HG03139 (cell line): ENCODE results near the gene HSD17B14.
"Not testable (repeated sequence)": the region's sequence is repeated elsewhere in the genome, so short reads cannot be mapped to it uniquely, and the experiment has no call there.

ENCODE experiments used
- ATAC-seq: cut with Tn5 transposase; IDR thresholded peaks from one replicate; pipeline ENCODE4 v1.9.1; 2021; ENCODE audit not compliant: unreplicated experiment

Gene HSD17B14

DNA sequence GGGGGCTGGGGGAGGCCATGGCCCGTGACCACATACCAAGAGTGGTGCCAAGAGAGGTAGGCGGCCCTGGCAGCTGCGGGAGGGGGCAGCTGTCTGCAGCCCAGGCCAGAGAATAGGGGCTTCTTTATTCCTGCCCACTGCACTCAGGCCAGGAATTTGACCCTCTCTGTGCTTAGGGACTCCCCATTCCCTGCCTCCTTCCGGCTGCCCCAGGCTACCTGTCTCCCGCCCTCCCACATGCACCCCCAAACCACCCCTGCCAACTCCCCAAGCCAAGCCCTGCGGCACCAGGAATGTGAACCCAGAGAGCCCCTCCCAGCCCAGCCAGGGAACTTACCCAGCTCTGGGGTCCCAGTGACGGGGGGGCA lies 31.4 kb upstream of the HSD17B14 start:
- no peak for ATAC-seq

DNA sequence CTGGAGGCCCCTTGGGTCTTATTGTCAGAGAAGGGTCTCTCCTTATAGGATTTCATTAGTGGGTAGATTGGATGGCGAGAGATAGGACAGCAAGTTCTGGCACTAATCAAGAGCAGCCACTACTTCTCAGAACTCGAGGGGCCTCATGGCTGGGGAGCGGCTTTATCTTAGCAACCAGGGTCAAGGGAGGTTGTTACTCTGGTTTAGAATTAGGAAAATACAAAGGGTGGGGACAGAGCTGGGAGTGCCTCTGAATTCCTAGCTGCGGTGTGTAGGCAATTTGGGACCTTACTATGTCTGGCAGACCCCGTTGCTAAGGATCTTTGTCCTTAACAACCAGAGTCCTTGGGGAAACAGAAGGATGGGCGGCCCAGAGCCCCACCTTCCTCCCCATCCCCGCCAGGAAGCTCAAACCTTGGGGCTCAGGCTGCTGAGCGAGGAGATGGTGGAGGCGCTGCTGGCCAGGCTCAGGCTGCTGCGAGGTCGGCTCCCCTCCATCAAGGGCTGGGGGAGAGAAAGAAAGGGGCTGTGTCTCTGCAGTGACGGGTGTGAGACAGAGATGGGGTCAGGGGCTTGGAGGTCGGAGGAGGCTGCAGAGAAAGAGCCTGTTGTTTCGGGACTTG lies 30.9 kb upstream of the HSD17B14 start:
- no peak for ATAC-seq

DNA sequence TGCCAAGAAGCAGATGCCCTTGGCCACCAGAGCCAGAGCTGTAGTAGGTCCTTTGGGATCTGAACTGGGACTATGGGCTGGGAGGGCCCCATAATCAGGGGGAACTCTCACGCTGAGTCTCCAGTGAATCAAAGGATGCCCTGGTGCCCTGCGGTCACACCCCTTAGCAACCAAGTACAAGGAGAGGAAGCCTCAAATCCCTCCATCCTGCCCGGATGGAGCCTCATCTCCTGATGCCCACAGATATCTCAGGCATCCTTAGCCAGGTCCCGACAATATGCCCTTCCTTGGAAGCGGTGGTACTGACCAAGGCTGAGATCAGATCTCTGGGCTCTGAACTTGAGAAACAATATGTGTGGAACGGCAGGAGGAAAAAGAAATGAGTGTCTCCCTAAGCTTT lies 30.4 kb upstream of the HSD17B14 start:
- no peak for ATAC-seq

DNA sequence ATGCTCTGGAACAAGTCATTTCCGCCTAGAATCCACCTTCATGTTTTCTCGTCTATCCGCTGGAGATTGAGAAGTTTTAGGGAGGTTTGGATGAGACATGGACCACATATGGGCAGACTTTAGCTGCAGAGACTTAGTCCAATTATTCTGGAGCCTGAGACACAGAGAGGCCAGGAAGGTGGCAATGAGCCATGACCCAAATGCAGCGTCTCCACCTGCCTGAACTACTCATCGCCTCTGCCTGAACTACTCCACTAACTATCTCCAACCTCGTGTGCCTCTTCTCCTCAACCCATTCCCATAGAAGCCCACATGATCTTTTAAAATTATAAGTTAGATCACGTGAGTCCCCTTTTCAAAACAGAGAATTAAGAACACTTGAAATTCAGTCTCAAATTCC lies 26.5 kb upstream of the HSD17B14 start:
- no peak for ATAC-seq

DNA sequence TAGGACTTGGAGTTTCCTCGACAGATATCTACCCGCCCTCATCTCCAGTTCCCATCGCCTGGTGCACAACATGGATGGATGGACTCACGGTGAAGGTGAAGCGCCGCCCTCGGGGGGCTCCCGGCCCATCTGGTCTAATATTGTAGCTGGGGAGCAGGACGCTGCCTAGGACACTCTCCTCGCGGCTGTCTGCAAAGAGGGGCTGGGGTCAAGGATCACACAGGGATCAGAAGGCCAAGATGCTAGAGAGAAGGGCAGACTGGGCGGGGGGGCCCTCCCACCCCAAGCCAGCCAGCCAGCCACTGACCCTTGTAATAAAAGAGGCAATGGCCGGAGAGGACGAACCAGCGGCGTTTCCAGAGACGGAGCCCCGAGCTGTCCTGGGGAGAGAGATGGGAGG lies 25.0 kb upstream of the HSD17B14 start:
- no peak for ATAC-seq

DNA sequence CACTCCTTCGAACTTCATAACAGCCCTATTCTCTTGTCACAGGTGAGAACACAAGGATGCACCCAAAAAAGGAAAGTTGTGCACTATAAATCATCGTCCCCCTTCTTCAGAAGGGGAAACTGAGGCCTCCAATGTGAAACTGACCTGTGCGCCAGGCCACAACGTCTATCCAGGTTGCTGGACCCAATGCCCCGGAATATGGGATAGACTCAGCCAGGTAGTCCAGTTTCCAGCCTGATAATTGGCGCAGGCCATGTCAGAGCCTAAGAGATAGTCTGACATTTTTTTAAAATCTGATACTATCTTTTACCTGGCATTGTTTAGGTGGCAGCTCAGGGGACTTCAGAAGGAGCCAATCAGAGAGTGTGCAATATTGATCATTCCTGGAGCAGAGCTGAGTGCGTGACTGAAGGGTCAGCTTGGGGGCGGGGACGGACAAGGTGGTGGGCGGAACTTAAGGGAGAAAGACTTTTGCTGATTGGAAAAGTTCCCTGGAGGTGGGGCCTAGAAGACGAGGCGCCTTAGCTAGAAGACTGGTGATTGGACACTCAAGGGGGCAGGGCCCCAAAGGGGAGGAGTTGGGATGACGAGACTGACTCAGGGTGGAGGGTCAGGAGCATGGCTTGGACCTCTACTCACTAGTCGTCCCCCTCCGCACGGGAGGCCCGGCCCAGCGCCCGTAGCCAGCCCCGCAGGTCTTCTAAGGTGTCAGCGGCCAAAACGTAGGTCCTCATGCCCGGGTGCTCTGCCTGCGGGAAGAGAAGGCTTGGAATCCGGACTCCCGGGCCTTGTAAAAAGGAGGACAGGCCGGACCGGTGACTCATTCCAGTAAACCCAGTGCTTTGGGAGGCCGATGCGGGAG lies 23.7 kb upstream of the HSD17B14 start:
- ATAC-seq = no peak

DNA sequence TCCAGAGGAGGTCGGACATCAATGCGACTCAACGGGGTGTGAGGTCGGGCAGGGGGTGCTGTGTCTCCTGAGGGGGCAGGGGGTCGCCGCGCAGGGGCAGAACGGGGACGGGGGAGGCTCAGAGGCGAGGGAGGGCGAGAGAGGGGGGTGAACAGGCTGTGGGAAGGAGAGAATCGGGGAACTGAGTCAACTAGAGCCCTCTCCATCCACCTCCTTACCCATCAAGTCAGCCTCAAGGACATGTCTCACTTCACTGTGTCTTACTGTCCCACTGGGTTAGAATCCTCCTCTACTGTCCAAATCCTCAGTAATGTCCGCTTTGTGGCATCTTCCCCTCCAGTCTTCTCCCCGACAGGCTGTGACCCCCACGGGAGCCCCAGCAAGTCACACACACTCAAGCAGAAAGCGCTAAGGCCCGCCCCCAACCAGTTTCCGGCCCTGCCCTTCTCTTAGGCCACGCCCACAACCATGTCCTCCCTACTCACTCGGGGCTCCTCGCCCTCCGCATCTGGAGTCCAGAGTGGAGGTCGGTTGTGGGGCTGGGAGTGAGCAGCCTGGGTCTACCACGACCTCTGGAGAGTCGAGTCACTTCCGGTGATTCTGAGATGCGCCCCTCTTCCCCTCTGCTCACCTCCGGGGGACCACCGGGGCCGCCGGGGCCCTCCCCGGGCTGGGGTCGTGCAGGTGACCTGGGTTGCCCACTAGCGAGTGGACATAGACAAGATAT lies 22.9 kb upstream of the HSD17B14 start:
- ATAC-seq = no peak

DNA sequence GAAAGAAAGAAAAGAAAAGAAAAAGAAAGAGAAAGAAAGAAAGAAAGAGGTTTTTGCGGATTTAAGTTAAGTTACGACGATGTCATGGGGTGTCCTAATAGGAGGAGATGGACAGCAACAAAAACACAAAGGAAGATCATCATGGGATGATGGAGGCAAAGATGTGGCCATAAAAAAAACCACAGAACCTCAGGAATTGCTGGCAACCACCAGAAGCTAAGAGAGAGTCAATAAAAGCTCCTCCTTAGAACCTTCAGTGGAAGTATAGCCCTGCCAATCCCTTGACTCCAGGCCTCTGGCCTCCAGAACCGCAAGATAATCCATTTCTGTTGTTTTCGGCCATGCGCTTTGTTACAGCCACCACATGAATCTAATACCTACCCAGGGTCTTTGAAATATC lies 20.6 kb upstream of the HSD17B14 start:
- no peak for ATAC-seq

DNA sequence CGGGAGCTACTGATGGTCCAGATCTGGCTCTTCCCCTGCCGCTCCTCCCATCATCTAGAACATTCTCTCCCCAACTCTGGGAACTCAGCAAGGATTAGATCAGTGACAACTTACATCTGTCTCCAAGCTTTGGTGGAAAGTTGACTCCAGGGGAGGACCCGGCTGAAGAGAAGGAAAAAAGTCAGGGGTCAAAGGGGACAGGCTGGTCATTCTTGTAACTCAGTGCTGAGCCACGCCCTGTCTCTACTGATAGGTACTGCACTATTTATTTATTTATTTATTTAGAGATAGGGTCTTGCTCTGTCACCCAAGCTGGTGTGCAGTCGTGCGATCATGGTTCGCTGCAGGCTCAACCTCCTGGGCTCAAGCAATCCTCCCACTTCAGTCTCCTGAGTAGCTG lies 17.8 kb upstream of the HSD17B14 start:
- no peak for ATAC-seq

DNA sequence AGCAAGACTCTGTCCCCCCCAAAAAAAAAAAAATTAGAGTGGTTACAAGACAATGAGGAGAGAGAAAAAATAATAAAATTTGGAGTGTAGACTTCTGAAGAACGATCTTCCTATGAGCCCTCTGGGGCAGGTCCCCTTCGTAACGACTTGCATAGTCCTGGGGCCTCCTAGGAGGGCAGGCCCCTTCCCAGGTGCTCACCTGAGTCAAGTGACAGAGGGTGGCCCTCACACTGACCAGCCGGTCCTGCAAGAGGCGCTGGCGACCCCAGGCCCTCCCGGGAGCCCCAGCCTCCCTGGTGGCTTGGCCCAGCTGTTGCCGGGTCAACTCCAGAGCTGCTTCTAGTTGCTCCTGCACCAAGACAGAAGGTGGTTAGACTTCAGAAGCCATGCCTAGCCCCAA lies 17.2 kb upstream of the HSD17B14 start:
- ATAC-seq = no peak

DNA sequence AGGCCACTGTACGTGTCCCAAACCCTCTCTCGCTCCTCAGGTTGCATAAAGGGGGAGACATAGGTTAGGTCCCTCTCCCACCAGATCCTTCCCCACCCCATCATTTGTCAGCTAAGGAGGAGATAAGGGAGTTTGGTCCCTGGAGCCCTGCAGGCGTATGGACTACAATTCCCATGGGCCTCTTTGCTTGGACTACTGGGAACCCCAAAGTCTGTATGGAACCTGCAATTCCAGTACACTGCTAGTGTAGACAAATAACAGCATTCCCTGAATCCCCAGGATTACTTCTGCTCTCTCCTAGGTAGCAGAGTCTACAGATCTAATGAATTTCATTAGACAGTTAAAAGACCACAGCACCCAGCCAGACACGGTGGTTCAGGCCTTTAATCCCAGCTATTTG lies 16.0 kb upstream of the HSD17B14 start:
- ATAC-seq = no peak

DNA sequence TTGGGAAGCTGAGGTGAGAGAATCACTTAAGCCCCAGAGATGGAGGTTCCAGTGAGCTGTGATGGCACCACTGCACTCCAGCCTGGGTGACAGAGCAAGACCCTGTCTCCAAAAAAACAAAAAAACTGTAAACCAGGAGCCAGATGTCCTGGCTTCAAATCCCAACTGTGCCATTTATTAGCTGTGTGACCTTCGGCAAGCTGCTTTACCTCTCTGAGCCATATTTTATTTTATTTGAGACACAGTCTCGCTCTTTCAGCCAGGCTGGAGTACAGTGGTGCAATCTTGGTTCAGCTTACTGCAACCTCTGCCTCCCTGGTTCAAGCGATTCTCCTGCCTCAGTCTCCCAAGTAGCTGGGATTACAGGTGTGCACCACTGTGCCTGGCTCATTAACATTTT lies 10.4 kb upstream of the HSD17B14 start:
- ATAC-seq = not testable (repeated sequence)

DNA sequence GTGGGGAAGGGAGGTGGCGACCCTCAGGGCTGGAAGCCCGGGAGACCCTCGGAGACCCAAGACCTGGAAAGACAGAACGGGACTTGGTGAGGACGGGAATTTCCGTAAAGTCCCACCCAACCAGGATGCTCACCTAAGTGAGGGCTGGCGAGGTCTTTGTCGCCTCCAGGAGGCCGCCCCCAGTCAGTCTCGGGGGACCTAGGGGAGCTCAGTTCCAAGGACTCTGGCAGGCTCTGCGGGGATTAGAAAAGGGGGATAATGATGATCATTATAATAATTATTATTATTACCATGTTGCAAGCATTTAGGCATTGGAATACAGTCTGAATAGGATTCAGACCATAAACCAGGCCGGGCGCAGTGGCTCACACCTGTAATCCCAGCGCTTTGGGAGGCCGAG lies 9.1 kb upstream of the HSD17B14 start:
- no peak for ATAC-seq

DNA sequence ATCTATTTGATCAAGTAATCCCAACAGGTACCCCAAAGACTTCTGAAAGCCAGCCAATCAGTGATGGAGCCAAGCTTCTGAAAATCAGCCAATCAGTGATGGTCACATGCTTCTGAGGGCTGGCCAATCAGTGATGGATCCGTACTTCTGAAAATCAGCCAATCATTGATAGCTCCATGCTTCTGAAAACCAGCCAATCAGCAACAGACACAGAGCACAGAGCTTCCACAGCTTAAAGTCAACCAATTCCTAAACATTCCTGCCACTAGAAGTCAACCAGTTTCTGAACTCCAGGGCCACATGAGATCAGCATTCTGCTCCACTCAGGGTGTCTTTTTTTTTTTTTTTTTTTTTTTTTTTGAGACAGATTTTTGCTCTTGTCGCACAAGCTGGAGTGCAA lies 8.2 kb upstream of the HSD17B14 start:
- ATAC-seq = no peak

DNA sequence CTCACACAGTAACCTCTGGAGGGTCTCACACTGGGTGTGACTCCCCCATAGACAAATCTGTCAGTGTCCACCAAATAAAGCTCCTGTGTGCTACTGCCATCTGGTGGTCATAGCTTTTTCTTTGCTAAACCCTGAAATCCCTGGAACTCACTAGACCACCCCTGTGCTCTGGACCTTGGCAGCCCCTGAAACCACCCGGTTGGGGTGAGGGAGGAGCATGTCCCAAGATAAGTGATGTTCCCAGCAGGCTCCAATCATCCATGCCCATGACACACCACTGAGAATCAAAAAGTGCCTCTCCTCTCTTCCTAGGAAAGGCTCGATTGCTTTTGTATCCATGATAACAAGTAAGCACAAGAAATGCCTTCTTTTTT lies 6.5 kb upstream of the HSD17B14 start:
- ATAC-seq = no peak

DNA sequence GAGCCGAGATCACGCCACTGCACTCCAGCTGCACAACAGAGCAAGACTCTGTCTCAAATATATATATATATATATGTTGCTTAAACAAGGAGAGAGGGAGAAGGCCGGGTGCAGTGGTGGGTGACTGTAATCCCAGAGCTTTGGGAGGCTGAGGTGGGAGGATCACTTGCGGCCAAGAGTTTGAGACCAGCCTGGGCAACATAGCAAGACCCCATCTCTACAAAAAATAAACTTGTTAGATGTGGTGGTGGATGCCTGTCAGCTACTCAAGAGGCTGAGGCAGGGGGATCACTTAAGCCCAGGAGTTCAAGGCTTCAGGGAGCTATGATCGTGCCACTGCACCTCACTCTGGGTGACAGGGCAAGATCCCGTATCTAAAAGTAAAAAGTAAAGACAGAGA lies 5.3 kb upstream of the HSD17B14 start:
- ATAC-seq = no peak

DNA sequence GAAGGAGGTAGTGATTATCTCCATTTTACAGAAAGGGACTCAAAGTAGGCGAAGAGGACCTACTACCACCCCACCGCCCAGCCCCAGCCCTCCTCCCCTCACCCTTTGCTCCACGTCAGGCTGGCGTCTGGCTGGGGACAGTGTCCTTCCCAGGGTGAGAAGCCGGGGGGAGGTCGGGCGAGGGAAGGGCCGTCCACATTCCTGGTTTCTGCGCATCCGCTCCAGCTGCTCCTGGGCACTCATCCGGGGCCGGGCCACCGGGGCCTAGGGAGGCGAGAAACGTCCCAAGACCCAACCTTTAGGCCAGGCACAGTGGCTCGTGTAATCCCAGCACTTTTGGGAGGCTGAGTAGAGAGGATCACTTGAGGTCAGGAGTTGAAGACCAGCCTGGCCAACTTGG lies 4.8 kb upstream of the HSD17B14 start:
- ATAC-seq = no peak

DNA sequence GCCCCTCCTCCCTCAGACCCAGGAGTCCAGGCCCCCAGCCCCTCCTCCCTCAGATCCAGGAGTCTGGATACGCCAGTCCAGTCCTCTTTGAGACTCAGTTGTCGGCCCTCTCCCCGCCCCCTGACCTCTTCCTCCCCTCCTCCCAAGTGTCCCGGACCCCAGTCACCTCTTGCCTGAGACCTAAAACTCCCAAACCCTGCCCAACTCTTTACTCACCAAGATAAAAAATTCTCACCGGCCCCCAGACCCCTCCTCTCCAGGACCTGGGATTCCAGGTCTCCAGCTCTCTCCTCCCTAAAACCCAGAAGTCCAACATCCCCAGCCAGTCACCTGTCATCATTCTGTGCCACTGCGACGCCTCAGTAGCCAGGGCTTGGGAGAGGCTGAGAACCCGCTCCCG lies 1.4 kb upstream of the HSD17B14 start:
- no peak for ATAC-seq

DNA sequence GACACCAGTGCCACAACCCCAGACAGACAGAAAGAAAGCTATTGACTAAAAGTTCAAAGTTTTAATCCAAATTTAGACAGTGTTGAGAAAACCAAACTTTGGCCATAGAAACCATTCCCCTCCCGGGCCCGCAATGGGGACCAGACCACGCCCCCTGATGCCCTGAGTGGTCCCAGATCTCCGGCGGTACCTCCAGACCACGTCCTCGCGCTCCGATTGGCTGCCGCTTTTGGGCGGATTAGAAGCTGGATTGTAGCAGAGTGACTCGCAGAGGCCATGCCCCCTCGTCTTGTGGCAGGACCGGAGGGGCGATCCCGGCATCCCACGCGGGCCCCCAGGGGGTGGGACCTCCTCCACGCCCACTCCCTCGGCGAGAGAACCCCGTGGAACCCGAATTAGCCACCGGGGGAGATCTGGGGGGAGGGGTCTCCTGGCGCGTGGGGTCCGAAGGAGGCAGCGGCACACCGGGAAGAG lies 797 bp upstream of the HSD17B14 start:
- no peak for ATAC-seq

DNA sequence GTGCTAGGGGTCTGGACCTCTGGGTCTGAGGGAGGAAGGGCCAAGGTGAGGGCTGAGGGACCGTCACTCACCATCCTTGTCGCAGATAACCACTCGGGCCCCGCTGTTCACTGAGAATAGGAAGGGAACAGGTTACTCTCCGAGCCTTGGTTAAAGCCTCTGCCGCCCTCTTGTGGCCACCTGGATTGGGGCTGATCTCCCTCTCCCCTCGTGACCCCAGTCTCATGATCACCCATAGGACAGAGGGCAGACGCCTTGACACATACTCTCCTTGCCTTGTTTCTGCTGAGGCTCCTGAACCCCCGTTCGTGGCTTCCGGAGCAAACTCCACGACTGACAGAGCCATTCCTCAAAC lies 580 bp downstream of the HSD17B14 start:
- peak; percentile 74 for ATAC-seq

DNA sequence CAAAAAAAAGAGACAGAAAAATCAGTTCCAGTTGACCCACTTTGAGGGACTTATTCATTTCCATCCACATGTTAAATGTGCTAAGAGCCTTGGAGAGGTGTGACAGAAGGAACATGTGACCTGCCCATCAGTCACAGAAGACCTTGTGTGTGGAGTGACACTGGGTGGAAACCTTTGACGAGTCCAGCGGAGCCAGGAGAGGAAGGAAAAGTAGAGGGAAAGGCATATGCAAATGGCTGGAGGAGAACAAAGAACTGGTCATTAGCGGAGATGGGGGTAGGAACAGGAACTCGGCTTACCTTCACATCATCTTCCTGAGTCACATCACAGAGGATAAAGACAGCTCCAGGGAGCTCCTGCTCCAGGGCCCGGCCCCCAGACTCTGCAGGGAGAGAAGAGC lies 2.3 kb downstream of the HSD17B14 start:
- ATAC-seq = no peak

DNA sequence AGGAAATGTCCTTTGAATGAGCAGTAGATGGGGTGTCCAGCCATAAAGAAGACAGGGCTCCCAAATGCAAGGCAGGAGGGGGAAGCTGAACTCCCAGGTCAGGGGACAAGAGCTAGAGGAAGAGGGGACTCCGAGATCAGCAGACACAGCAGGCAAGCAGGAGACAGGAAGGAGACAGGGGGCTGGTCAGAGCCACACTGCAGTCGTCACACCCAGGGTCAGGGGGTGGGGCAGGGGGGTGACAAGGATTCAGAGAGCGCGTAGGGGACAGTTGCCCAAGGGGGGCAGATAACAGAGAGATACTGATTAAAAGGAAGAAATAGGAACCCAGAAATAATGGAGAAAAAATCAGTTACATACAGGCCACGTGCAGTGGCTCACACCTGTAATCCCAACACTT lies 3.2 kb downstream of the HSD17B14 start:
- ATAC-seq = no peak
